Measurements from ENCODE around the gene HSPA13. TPM values are rescaled to one million over a fixed set of nuclear protein-coding genes. Genes with fewer than 3 reads are reported as not detected.

The HSPA13 gene
- polyA plus RNA-seq, 1 donor (not counting 4 experiments of a cell fraction or from before 2014, with no cell fraction given) = 16.1 TPM

- H3K9me1 ChIP-seq (ENCODE audit: control insufficient read depth, extremely low read depth, insufficient read depth, low read length) = no peaks in the 10 kb centered on the region
- no peak overlapping the region for H3K9ac ChIP-seq (ENCODE audit: control insufficient read depth, extremely low read depth, insufficient read depth, low read length)
- FAIRE-seq = no peak
- no peak overlapping the region for H3K4me2 ChIP-seq (ENCODE audit: control insufficient read depth, extremely low read depth, insufficient read depth, low read depth, low read length)
- no peak overlapping the region for H3K27ac ChIP-seq (ENCODE audit: control insufficient read depth, insufficient read depth, low read length)
- peaks cover 2% of the 10 kb centered on the region for H3K9me3 ChIP-seq (ENCODE audit: control insufficient read depth, low read depth, low read length)
- TF ChIP-seq CTCF (optimal IDR thresholded peaks at IDR 0.05 in 1 of 3, IDR thresholded peaks at IDR 0.05 in 1 of 3, conservative IDR thresholded peaks at IDR 0.05 in 1 of 3; ENCODE audit: extremely low read depth in 1 of 3, insufficient read depth in 2 of 3, low read length in 3 of 3) = no peak
- TF ChIP-seq EZH2 (IDR thresholded peaks at IDR 0.05; ENCODE audit: low read length) = no peak
- no peaks in the 10 kb centered on the region for H3K4me1 ChIP-seq (ENCODE audit: control insufficient read depth, extremely low read depth, insufficient read depth, low read length)
- DNase-seq (ENCODE audit: low read depth, low spot score) = no peak
- dilution Hi-C loops (cut with MboI; ENCODE audit: extremely low pct_ligation_motif_present, low sequenced_read_pairs) = no loop called here
- no peaks in the 10 kb centered on the region for H3K36me3 ChIP-seq (ENCODE audit: control insufficient read depth in 2 of 2, extremely low read depth in 1 of 2, insufficient read depth in 2 of 2, low read length in 2 of 2)
- no peak overlapping the region for H2AFZ ChIP-seq (ENCODE audit: control insufficient read depth, low read length)
- H3K4me3 ChIP-seq (ENCODE audit: control insufficient read depth in 2 of 3, extremely low read depth in 1 of 3, insufficient read depth in 2 of 3, low read depth in 1 of 3, low read length in 3 of 3) = no peak overlapping the region
- H4K20me1 ChIP-seq (ENCODE audit: control insufficient read depth, extremely low read depth, insufficient read depth, low read length) = no peaks in the 10 kb centered on the region
- no peaks in the 10 kb centered on the region for H3K27me3 ChIP-seq (ENCODE audit: control insufficient read depth, extremely low read depth, insufficient read depth, low read length)
- no peaks in the 10 kb centered on the region for H3K79me2 ChIP-seq (ENCODE audit: control insufficient read depth, insufficient read depth, low read length)
These were observed 32.1 kb upstream of the HSPA13 start for GRCh38 chr21:14414932-14415508.

GRCh38 chr21:14405962-14406361 lies 23.0 kb upstream of the HSPA13 start:
- Histone ChIP-seq H3K79me2 (ENCODE audit: control insufficient read depth, insufficient read depth, low read length) (no peaks in the 10 kb centered on the region), H3K27ac (ENCODE audit: control insufficient read depth, insufficient read depth, low read length) (no peak overlapping the region), H3K9me1 (ENCODE audit: control insufficient read depth, extremely low read depth, insufficient read depth, low read length) (no peaks in the 10 kb centered on the region), H4K20me1 (ENCODE audit: control insufficient read depth, extremely low read depth, insufficient read depth, low read length) (no peaks in the 10 kb centered on the region), H3K4me3 (ENCODE audit: control insufficient read depth in 2 of 3, extremely low read depth in 1 of 3, insufficient read depth in 2 of 3, low read depth in 1 of 3, low read length in 3 of 3) (no peak overlapping the region), H3K27me3 (ENCODE audit: control insufficient read depth, extremely low read depth, insufficient read depth, low read length) (no peaks in the 10 kb centered on the region), H3K4me1 (ENCODE audit: control insufficient read depth, extremely low read depth, insufficient read depth, low read length) (no peaks in the 10 kb centered on the region), H2AFZ (ENCODE audit: control insufficient read depth, low read length) (no peak overlapping the region), H3K4me2 (ENCODE audit: control insufficient read depth, extremely low read depth, insufficient read depth, low read depth, low read length) (no peak overlapping the region), H3K36me3 (ENCODE audit: control insufficient read depth in 2 of 2, extremely low read depth in 1 of 2, insufficient read depth in 2 of 2, low read length in 2 of 2) (no peaks in the 10 kb centered on the region), H3K9me3 (ENCODE audit: control insufficient read depth, low read depth, low read length) (no peaks in the 10 kb centered on the region), H3K9ac (ENCODE audit: control insufficient read depth, extremely low read depth, insufficient read depth, low read length) (no peak overlapping the region)
- no peak for TF ChIP-seq EZH2 (IDR thresholded peaks at IDR 0.05; ENCODE audit: low read length)
- TF ChIP-seq CTCF (optimal IDR thresholded peaks at IDR 0.05 in 1 of 3, IDR thresholded peaks at IDR 0.05 in 1 of 3, conservative IDR thresholded peaks at IDR 0.05 in 1 of 3; ENCODE audit: extremely low read depth in 1 of 3, insufficient read depth in 2 of 3, low read length in 3 of 3) = no peak
- no peak for DNase-seq (ENCODE audit: low read depth, low spot score)
- dilution Hi-C loops (cut with MboI; ENCODE audit: extremely low pct_ligation_motif_present, low sequenced_read_pairs) = no loop called here
- no peak for FAIRE-seq

Data from keratinocyte (primary cell).